ENCODE measurements around the gene DECR2.
A peak's percentile ranks its signal among the peaks of the same experiment; 100 is the strongest.
"Not testable (repeated sequence)": the region's sequence is repeated elsewhere in the genome, so short reads cannot be mapped to it uniquely, and the experiment has no call there.

The DECR2 gene

DNA sequence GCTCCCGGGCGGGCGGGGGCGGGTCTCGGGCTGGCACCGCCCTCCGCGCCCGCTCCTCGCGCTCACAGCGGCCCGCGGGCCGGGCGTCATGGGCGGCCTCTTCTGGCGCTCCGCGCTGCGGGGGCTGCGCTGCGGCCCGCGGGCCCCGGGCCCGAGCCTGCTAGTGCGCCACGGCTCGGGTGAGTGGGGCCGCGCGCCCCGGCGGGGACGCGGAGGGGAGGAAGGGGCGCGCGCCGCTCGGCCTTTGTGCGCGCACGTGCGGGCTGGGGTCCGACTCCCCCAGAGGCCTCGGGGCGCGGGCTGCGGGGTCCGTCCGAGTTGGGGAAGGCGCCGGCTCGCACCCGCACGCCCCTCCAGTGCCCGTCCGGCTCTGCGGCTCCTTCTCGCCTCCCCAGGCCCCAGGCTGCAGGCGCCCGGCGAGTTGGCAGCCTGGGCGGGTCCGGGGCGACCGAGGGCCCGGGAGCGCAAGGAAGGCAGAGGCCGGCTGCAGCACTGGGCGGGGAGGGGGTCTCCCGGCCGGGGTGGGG is 4.5 kb upstream of the DECR2 start, which contains the start of gene NME4:
Gene NME4, plus strand, starts transcription at position 65 of the 527 bp plus-strand sequence. Its CDS starts 24 bp downstream, at position 89.
- DNase-seq = peak; percentile 21
- in situ Hi-C loops (cut with MboI; ENCODE audit: low pct_unique_long_range_greater_than_20kb, low sequenced_read_pairs) = no loop called here

- no peak for DNase-seq
- in situ Hi-C loops (cut with MboI; ENCODE audit: low pct_unique_long_range_greater_than_20kb, low sequenced_read_pairs) = no loop called here
Observed at GRCh38 chr16:397736-398332, 3.9 kb upstream of the DECR2 start.

DNA sequence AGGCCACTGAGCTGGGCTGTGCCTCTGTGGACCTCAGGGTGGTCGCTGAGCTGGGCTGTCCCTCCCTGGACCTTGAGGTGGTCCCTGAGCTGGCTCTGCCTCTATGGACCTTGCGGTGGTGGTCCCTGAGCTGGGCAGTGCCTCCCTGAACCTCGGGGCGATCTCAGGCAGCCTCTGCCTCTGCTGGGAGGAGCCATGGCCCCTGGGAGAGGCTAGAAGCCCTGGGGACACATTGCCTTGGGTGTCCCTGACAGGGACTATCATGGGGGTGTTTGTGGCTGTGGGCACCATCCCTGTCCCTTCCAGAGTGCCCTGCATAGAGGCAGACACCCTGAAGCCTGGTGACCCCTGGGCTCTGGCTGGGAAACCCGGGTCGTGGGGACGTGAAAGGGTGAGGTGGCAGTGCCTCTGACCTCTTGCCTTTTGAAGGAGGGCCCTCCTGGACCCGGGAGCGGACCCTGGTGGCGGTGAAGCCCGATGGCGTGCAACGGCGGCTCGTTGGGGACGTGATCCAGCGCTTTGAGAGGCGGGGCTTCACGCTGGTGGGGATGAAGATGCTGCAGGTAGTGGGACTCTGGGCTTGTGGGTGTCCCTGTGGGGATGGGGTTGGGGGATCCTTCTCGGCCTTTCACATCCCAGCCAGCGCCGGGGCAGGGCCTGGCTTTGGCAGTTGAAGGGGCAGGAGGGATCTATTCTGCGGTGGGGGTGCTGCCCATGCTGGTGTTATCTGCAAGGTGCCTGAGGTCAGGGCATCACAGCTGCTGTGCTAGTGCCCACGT is 2.9 kb upstream of the DECR2 start:
- in situ Hi-C loops (cut with MboI; ENCODE audit: low pct_unique_long_range_greater_than_20kb, low sequenced_read_pairs) = no loop called here
- DNase-seq = no peak

- in situ Hi-C loops (cut with MboI; ENCODE audit: low pct_unique_long_range_greater_than_20kb, low sequenced_read_pairs) = no loop called here
- DNase-seq = no peak
Observed at GRCh38 chr16:399340-400019, 2.2 kb upstream of the DECR2 start.

DNA sequence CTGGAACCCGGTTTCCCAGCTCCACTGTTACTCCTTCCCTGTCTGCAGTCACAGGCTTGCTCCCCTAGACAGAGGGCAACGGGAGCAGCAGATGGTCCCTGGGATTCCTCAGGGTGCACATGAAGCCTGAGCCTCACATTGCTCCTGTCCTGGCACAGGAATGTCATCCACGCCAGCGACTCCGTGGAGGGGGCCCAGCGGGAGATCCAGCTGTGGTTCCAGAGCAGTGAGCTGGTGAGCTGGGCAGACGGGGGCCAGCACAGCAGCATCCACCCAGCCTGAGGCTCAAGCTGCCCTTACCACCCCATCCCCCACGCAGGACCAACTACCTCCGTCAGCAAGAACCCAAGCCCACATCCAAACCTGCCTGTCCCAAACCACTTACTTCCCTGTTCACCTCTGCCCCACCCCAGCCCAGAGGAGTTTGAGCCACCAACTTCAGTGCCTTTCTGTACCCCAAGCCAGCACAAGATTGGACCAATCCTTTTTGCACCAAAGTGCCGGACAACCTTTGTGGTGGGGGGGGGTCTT is 1.6 kb upstream of the DECR2 start:
- no peak for DNase-seq
- in situ Hi-C loops (cut with MboI; ENCODE audit: low pct_unique_long_range_greater_than_20kb, low sequenced_read_pairs) = no loop called here

GRCh38 chr16:404971-405486 is 3.3 kb downstream of the DECR2 start:
- DNase-seq = no peak
- in situ Hi-C loops (cut with MboI; ENCODE audit: low pct_unique_long_range_greater_than_20kb, low sequenced_read_pairs) = no loop called here

DNA sequence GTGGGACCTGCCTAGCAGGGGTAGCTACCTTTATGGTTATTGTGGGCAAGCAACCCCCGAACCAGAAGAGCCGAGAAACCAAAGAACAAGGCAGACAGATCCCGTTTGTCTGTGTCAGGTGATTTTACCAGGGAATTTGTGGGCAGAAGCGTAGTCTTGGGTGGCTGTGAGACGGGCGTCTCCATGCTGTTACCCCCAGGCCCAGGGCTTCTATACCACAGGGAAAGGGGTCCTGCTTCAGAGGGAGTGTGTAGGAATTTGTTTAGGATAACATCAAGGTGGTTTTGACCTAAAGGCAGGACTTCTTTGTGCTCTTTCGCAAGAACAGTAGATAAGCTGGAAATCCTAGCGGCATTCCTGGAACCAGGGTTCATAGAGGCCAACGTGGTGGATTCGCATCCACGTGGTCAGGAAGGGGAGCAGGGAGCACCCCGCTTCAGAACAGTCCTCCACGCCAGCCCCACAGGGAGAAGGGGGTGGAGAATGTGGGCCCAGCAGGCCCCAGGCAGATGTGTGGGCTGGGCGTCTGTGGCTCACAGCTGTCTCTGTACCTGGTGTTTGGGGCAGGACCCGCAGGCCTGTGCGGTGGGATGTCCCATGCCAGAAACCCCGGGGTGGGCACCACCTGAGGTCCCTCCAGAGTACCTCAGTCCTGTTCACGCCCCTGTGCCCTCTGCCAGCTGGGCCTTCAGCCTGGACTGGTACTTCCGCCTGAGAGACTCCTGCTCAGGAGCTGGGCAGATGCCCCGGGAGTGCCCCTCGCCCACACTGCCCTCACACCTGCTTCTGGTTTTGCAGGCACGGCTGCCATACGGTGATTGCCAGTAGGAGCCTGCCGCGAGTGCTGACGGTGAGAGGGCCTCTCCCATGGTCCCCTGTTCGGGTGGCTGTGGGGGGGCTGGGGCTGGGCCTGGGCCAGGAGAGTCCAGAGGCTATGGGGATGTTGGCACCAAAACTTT is 4.1 kb downstream of the DECR2 start:
- no peak for DNase-seq
- in situ Hi-C loops (cut with MboI; ENCODE audit: low pct_unique_long_range_greater_than_20kb, low sequenced_read_pairs) = no loop called here

DNA sequence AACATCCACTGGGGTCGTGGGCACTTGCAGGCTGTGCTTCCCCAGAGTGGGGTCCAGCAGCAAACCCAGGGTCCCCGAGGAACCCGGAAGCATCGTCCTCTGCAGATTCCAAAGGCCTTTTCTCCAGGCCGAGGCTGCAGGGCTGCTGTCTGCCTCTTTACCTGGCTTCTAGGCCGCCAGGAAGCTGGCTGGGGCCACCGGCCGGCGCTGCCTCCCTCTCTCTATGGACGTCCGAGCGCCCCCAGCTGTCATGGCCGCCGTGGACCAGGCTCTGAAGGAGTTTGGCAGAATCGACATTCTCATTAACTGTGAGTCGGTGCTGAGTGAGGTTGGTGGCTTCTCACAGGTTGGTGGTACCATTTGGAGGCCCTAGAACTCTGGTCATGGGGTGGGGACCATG is 5.6 kb downstream of the DECR2 start:
- no peak for DNase-seq
- in situ Hi-C loops (cut with MboI; ENCODE audit: low pct_unique_long_range_greater_than_20kb, low sequenced_read_pairs) = no loop called here

DNA sequence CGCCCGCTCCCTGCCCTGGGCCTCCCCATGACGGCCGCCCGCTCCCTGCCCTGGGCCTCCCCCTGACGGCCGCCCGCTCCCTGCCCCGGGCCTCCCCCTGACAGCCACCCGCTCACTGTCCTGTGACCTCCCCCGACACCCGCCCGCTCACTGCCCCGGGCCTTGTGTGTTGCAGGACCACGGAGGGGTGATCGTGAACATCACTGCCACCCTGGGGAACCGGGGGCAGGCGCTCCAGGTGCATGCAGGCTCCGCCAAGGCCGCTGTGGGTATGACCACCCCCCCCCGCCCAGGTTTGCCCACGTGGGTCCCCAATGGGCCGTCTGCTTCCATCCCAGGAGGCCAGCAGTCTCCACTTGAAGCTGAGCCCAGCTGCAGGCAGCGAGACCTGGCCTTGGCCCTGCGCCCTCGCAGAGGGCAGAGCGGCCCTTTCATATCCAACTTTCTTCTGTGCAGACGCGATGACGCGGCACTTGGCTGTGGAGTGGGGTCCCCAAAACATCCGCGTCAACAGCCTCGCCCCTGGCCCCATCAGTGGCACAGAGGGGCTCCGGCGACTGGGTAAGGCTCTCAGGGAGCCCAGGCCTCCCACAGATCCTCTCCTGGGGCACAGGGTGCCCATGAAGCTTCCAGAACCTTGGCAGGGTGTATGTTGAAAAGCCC is 9.0 kb downstream of the DECR2 start:
- no peak for DNase-seq
- in situ Hi-C loops (cut with MboI; ENCODE audit: low pct_unique_long_range_greater_than_20kb, low sequenced_read_pairs) = no loop called here

DNA sequence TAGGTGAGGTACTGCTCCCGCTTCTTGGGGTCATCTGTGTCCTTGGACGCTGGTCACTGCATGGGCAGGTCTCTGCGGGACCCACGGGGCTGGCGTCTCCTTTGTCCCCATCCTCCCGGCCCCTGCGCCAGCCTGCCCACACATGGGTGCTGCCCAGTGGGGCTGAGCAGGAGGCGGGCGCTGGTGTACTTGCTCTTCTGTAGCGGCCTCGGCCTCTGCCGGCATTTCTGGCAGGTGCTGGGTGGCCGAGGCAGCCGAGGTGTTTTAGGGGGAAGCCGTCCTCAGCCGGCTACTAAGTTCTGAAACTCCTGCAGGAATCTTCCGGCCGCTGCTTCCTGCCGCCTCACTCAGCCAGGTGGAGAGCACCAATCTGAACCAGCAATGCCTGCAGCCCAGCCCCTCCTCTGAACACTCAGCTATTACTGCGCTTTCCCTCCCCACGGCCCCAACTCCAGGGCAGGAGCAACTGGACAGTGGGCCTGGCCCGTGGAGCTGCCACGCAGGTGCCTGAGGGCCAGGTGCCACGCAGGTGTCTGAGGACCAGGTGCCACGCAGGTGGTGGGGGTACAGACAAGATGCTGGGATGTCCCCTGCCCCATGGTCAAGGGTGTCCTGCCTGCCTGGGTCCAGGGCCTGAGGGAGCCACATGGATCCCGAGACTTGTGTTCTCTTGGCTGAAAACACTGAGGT is 10.0 kb downstream of the DECR2 start:
- in situ Hi-C loops (cut with MboI; ENCODE audit: low pct_unique_long_range_greater_than_20kb, low sequenced_read_pairs) = no loop called here
- no peak for DNase-seq

GRCh38 chr16:414395-415169 is 12.9 kb downstream of the DECR2 start:
- no peak for DNase-seq

DNA sequence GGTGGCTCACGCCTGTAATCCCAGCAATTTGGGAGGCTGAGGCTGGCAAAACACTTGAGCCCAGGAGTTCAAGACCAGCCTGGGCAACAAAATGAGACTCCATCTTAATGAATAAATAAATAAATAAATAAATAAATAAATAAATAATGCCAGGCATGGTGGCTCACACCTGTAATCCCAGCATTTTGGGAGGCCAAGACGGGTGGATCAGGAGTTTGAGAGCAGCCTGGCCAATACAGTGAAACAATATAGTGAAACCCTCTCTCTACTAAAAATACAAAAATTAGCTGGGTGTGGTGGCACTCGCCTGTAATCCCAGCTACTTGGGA is 13.4 kb downstream of the DECR2 start:
- in situ Hi-C loops (cut with MboI; ENCODE audit: low pct_unique_long_range_greater_than_20kb, low sequenced_read_pairs); DNase-seq: not testable (repeated sequence)

More at GRCh38 chr16:414395-415169, 12.9 kb downstream of the DECR2 start:
- in situ Hi-C loops (cut with MboI; ENCODE audit: low pct_unique_long_range_greater_than_20kb, low sequenced_read_pairs) = no loop called here

DNA sequence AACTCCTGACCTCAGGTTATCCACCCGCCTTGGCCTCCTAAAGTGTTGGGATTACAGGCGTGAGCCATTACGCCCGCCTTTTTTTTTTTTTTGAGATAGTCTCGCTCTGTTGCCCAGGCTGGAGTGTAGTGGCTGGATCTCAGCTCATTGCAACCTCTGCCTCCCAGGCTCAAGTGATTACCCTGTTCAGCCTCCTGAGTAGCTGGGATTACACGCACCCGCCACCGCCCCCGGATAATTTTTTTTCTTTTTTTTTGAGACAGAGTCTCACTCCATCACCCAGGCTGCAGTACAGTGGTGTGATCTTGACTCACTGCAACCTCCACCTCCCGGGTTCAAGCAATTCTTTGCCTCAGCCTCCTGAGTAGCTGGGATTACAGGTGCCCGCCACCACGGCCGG is 20.5 kb downstream of the DECR2 start:
- DNase-seq; in situ Hi-C loops (cut with MboI; ENCODE audit: low pct_unique_long_range_greater_than_20kb, low sequenced_read_pairs): not testable (repeated sequence)

- DNase-seq = no peak
- in situ Hi-C loops (cut with MboI; ENCODE audit: low pct_unique_long_range_greater_than_20kb, low sequenced_read_pairs) = no loop called here
Observed at GRCh38 chr16:424033-424622, 22.4 kb downstream of the DECR2 start.

GRCh38 chr16:424623-425081 is 23.0 kb downstream of the DECR2 start:
- no peak for DNase-seq
- in situ Hi-C loops (cut with MboI; ENCODE audit: low pct_unique_long_range_greater_than_20kb, low sequenced_read_pairs) = no loop called here

GRCh38 chr16:425082-425718 is 23.5 kb downstream of the DECR2 start, which contains the start of gene RAB11FIP3:
Gene RAB11FIP3 (plus strand): TSS chr16:425649. CDS start chr16:426007, 358 bp downstream.
- in situ Hi-C loops (cut with MboI; ENCODE audit: low pct_unique_long_range_greater_than_20kb, low sequenced_read_pairs) = no loop called here
- peak; percentile 93 for DNase-seq

All from KBM-7 (cell line).